AG09309 (cell line): ENCODE measurements around the gene PRKN.
A peak's percentile ranks its signal among the peaks of the same experiment; 100 is the strongest.

Source experiments
- DNase-seq: peaks from one replicate; pipeline ENCODE4 v3.0.0-alpha.2; 2010; ENCODE audit warnings: low read depth
- H3K4me3 ChIP-seq: 2 replicates; pipeline ENCODE4 v1.5.1; 2011; ENCODE audit warnings: mild to moderate bottlenecking, low read depth, low read length, moderate library complexity; ENCODE audit not compliant: control insufficient read depth
- CTCF ChIP-seq: IDR thresholded peaks from 2 replicates; pipeline ENCODE4 v1.5.1; 2011; ENCODE audit warnings: mild to moderate bottlenecking, low read depth, low read length, inconsistent platforms; ENCODE audit not compliant: insufficient read depth, control insufficient read depth; ENCODE audit errors: missing control alignments

The PRKN gene

GRCh38 chr6:161436106-161436876 is 1291.3 kb downstream of the PRKN start:
- no peak for TF ChIP-seq CTCF
- DNase-seq = no peak
- H3K4me3 ChIP-seq = no peak overlapping the region

GRCh38 chr6:161435748-161436070 is 1291.9 kb downstream of the PRKN start:
- no peak for TF ChIP-seq CTCF
- DNase-seq = no peak
- no peak overlapping the region for H3K4me3 ChIP-seq

GRCh38 chr6:161434921-161435747 is 1292.4 kb downstream of the PRKN start:
- no peak overlapping the region for H3K4me3 ChIP-seq
- TF ChIP-seq CTCF = no peak
- DNase-seq = peak; percentile 98

GRCh38 chr6:161434350-161434749 is 1293.2 kb downstream of the PRKN start:
- TF ChIP-seq CTCF = no peak
- DNase-seq = no peak
- no peak overlapping the region for H3K4me3 ChIP-seq

GRCh38 chr6:161432546-161432945 is 1295.0 kb downstream of the PRKN start:
- H3K4me3 ChIP-seq = no peak overlapping the region
- no peak for DNase-seq
- no peak for TF ChIP-seq CTCF

- H3K4me3 ChIP-seq = no peak overlapping the region
- DNase-seq = no peak
- TF ChIP-seq CTCF = peak; percentile 44
Observed at GRCh38 chr6:161429921-161430490, 1297.6 kb downstream of the PRKN start.
